GM18951 (cell line): ENCODE results near the gene VSTM2B.
"Not testable (repeated sequence)": the region's sequence is repeated elsewhere in the genome, so short reads cannot be mapped to it uniquely, and the experiment has no call there.

ENCODE experiments used
- POLR2A ChIP-seq: IDR thresholded peaks from 4 replicates; pipeline ENCODE4 v1.6.1; 2011; ENCODE audit warnings: mild to moderate bottlenecking; ENCODE audit not compliant: insufficient read length, insufficient read depth; ENCODE audit errors: extremely low read depth
- in situ Hi-C: fragments of 300-500 bp; cut with MboI; formaldehyde crosslinking; loops from one replicate; pipeline ENCODE4 v1.12.0; 2022; ENCODE audit warnings: low sequenced_read_pairs, mixed read lengths, inconsistent platforms; ENCODE audit not compliant: unreplicated experiment

Gene VSTM2B

DNA sequence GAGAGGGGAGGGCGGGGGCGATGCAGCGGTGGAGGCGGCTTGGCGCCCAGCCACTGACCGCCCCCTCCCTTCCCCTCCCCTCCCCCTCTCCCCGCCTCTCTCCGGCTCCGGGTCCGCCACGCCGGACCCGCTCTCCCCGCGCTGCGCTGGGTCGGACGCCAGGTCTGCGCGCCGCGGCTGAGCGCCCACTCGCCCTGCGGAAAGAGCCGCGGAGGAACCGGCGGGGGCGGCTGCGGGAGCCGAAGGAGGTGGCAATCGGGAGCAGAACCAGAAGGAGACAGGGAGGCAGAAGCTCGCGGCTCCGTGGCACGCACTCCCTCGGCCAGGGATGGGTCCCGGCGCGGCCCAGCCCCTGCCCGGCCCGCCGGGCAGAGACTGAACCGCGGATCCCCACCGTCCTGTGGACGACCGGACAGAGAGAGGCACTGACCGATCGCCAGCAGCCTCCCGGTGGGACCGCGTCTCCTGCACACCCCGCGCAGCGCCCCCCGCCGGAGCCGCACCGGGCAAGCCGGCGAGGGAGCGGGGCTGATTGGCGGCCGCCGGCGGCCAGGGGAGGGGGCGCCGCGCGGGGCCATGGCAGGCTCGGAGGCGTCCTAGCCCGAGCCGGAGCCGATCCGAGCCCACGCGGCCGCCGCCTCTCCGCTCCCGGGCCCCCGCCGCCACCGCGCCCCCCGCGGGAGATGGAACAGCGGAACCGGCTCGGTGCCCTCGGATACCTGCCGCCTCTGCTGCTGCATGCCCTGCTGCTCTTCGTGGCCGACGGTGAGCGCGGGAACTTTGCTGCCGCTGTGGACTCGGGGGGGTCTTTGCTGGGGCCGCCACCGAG, at the start of gene VSTM2B:
TSS of gene VSTM2B (plus strand) at position 94 of the 829 bp plus-strand sequence. CDS start at position 684, 590 bp downstream.
- TF ChIP-seq POLR2A: no peak
- in situ Hi-C loops: no loop called here

DNA sequence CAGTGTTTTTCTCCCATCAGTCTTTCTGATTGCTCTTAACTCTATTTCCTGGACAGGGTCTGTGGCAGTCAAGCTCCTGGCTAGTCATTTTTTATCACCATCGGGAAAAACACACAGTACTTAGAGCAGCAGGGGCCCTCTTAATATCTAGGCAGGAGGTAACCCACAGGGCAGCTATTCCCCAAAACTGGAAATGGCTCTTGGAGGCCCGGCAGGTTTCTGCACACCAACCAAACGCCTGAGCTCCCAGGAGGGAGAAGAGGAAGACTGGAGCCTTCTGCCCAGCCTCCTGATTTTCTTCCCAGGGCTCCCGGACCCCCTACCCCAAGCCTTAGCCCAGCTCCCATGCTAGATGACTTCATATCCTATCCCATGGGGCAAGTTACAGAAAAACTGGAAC, 49.3 kb upstream of the VSTM2B start:
- in situ Hi-C loops: no loop called here
- no peak for TF ChIP-seq POLR2A

DNA sequence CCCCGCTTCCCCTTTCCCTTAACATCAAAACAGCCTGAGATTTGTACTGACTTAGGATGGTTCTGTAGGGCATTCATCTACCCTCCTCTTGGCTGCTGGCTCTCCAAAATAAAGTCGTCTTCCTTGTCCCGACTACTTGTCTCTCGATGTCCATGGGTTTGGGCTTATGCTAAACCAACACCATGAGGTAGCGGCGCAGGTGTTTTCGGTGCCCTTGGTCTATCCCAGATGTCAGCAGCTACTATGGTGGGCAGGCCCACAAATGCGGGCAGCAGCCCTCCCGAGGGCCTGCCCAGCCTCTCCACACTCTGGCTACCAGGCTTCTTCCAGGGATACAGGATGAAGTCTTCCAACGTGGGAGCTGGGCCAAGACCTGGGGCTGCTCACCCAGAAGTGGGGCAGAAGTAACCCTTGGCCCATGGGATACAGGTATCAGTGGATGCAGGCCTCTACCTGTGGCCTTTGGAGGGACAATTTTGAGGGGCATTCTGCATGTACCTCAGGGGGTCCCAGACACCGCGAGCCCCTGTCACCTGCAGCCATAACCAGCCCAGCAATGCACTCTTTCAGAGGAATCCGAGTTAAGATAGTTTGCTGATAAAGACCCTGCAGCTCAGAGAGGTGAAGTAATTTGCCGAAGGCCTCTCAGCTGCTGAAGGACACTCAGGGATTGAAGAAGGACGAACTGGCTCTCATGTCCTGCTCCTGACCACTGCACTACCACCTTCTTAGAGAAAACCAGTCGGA, 47.8 kb upstream of the VSTM2B start:
- no peak for TF ChIP-seq POLR2A
- in situ Hi-C loops: no loop called here

DNA sequence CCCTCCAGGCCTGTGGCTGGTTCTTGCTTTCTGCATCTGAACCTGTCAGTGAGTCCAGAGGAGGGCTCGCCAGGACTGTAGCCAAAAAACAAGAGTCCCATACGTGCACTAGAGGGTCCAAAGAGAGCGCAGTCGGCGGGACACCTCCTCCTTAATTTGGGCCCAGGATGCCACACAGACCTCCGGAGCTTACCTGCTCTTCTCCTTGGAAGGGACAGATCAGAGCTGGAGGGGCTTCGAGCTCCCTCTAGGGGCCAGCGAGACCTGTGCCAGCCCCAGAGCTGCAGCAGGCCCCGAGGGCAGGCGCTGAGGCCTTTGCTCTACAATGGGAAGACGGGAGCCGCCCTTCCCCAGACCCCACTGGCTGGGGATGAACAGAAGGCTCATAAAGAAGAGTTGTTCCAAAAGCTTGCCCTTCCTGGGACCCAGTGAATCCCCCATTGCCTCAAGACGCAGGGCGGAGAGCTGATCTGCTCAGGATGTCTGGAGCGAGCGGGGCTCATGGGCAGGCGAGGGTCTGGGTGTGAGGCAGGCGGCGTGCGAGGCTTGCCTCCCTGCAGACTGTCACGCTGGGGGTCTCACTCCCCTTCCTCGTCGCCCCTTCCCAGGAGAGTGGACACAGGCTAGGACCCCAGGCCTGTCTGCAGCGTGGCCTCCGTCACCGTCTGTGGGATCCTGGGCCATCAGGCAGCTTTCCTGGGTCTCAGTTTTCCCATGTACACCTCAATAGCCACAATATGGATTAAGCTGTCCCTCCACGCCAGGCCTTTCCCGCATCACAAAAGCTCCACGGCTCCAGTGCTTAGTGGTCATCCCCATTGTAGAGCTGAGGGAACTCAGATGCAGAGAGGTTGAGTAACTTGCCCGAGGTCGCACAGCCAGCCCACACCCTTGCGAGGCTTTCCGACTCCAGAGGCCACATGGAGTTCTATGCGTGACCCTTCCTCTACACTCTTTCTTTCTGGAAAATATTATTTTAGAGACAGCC, 46.9 kb upstream of the VSTM2B start:
- no peak for TF ChIP-seq POLR2A
- in situ Hi-C loops: no loop called here

DNA sequence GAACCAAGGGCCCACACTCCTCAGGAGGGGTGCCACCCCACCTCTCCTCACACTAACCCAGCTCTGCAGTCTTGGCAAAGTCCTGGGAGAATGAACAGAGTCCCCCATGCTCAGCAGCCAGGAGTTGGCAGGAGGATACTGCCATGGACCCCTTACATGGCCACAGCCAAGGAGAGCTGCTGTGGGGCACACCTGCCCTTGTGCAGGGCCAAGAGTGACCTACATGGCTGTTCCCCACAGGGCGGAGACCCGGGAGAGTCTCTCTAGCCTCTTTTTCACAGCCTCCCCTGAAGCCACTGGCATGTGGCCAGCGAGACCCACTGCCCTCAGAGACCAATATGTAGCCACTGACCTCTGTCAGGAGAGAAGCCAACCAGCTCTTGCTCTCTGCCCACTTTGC, 45.9 kb upstream of the VSTM2B start:
- no peak for TF ChIP-seq POLR2A
- in situ Hi-C loops: no loop called here

DNA sequence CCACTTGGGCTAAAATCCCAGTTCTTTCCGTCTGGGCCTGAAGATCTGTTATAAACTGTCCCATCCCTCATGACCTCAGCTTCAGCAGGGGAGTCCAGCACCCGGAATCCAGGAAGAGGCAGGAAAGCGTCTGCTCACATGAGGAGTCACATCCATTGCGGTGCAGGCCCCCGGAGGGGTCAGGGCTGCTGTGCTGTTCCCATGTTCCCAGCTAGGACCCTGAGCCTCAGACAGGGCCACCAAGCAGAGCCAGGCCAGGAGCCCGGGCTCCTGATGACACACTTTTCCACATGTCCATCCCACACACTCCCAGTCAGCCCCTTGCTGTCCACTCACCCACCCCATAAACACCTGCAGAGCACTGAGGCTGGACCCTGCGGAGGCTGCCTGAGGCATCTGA, 45.3 kb upstream of the VSTM2B start:
- in situ Hi-C loops: no loop called here
- TF ChIP-seq POLR2A: no peak

DNA sequence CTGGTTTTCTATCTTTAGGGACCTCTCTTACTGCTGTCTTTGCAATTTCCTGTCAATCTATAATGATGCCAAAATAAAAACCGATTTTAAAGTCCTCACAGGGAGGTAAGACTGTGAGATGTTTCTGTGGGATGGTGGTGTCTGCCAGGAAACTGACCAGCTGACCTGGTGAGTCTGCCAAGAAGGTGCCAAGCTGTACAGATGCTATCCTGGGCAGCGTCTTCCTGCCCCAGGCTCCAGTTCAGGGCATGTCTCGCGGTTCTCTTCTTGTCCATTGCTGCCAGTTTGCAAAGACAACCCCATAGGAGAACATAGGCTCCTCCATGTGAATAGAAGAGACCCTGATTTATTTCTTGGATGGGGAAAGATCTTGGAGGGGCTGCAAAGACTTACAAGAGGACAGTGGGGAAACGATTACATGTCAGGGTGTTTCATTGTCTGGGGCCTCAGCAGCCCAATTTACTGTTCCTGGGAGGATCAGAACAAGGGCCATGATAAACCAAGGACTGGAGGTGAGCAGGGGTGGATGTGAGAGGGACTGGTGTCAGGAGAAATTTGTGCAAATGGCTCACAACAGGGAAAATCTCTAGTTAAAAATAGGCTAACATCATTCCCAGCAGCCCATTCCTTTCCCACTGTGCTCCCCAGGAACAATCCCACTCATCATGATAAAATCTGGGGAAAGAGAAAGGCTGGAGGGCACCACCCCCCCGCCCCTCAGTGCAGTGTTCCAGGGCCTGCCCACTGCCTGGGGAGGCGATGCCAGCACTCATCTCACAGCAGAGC, 42.7 kb upstream of the VSTM2B start:
- in situ Hi-C loops: no loop called here
- TF ChIP-seq POLR2A: no peak

DNA sequence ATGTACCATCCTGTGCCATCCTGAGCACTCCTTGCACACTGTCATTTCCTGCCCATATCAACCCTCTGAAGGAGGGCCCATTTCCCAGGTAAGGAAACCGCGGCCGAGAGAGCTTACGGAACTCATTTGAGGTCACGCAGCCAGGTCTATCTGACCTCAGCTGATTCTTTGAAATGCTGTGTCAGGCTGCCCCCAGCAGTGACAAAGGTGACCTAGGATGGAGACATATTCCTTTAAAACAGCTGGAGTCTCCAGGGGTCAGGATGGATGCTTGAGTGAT, 42.2 kb upstream of the VSTM2B start:
- no peak for TF ChIP-seq POLR2A
- in situ Hi-C loops: no loop called here

DNA sequence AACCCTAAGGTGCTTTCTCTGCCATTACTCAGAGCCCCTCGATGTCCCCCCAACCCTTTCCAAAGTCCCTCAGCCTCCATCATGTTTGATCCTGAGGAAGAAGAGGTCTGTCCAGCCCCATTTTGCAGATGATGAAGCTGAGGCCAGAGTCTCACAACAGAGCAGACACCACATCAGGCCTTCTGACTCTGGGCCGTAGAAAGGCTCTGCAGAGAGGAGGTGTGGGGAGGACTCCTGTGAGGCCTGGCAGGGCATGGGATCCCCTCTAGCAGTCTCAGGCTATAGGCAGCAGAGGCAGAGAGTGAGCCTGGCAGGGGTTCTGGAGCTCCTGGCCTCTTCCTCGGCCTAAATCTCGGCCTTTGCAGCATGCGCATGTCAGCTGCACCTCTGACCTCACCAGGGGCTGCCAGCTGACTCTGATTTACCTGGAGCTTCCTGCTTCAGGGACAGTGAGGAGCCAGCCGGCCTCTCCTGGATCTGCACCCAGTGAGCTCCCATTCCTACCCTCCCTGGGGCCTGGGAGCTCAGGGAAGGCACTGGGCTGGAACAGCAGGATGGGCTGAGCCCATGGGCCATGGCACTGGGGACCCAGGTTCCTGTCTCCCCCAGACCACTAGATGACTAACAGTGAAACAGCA, 41.7 kb upstream of the VSTM2B start:
- no peak for TF ChIP-seq POLR2A
- in situ Hi-C loops: no loop called here

DNA sequence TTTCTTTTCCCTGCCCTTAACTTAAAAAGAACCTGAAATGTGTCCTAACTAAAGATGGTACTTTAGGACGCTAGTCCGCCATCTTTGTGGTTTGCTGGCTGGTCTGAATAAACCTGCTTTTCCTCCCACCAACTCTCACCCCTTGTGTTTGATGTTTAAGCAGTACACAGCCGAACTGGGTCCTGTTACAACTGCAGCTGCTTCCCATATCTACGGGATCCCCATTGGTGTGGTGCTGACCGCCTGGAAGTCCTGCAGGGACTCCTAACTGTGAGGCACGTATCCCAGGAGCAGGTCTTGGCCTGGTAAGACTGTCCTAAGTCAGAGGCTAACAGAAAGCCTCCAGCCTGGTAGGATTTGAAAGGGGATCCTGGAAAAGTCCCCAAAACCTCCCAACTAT, 40.9 kb upstream of the VSTM2B start:
- no peak for TF ChIP-seq POLR2A
- in situ Hi-C loops: no loop called here

DNA sequence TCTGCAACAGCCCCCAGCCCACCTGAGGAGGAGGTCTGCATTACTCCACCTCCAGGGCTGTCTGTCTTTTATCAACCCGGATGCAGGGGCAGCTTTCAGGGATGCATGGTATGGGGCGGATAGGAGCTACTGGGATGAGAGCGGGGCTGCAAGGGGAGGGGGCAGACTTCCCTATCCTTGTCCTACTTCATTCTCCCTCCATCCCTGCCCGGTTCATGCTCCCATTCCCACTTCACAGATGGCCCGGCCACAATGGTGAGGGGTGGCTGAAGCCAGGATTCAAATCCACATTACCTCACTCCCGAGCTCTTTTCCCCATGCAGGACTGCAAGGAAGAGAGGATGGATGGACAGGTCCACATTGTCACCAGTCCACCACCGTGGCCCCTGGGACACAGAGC, 40.5 kb upstream of the VSTM2B start:
- TF ChIP-seq POLR2A: no peak
- in situ Hi-C loops: no loop called here

DNA sequence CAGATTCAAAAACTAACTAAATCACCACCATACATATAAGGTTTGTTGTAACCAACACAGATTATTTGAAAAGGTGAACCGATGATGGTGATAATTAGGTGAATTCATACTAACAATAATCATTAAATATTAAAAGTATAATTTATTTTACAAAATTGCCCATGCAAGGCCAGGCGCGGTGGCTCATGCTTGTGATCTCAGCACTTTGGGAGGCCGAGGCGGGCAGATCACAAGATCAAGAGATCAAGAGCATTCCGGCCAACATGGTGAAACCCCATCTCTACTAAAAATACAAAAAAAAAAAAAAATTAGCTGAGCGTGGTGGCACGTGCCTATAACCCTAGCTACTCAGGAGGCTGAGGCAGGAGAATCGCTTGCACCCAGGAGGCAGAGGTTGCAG, 38.8 kb upstream of the VSTM2B start:
- in situ Hi-C loops: not testable (repeated sequence)

DNA sequence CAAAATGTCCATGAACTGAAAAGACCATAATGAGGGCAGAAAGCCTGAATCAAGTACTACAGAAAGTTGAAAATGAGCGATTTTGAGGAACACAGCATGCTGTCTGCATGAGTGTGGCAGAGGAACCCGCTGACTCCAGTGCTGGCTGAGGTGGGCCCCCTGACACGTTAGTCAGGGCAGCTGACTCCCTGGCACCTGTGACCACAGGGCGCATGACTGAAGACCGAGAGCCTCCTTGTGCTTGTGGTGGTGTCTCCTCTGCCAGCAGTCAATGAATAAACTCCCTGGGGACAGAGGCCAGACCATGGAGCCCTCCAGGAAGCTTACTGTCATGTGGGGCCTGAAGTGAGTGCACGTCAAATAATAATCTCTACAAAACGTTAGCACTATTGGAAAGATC, 38.4 kb upstream of the VSTM2B start:
- no peak for TF ChIP-seq POLR2A
- in situ Hi-C loops: no loop called here
